Trophoblast cell (in vitro differentiated cells and primary cell): Measurements from ENCODE around the gene GPR156.

Source experiments
- DNase-seq, 2 donors: peaks; one replicate each; pipeline ENCODE4 v3.0.0-alpha.2; 2016
- H2AFZ ChIP-seq: 2 replicates; pipeline ENCODE4 v1.6.1; 2013; ENCODE audit warnings: low read length, moderate library complexity, mild to moderate bottlenecking; ENCODE audit not compliant: insufficient read depth, poor library complexity
- H2AK5ac ChIP-seq: 2 replicates; pipeline ENCODE4 v1.6.1; 2013; ENCODE audit warnings: mild to moderate bottlenecking, low read length
- H2BK120ac ChIP-seq: 2 replicates; pipeline ENCODE4 v1.6.1; 2013; ENCODE audit warnings: low read length, mild to moderate bottlenecking, moderate library complexity; ENCODE audit not compliant: insufficient read depth, poor library complexity
- H2BK12ac ChIP-seq: 2 replicates; pipeline ENCODE4 v1.6.1; 2013; ENCODE audit warnings: mild to moderate bottlenecking, low read length, moderate library complexity
- H2BK5ac ChIP-seq: 2 replicates; pipeline ENCODE4 v1.6.1; 2013; ENCODE audit warnings: low read length, low read depth, moderate library complexity, mild to moderate bottlenecking; ENCODE audit not compliant: poor library complexity
- H3K14ac ChIP-seq: 2 replicates; pipeline ENCODE4 v1.6.1; 2013; ENCODE audit warnings: mild to moderate bottlenecking, low read length
- H3K18ac ChIP-seq: 2 replicates; pipeline ENCODE4 v1.6.1; 2013; ENCODE audit warnings: mild to moderate bottlenecking, low read length
- H3K23ac ChIP-seq: 2 replicates; pipeline ENCODE4 v1.6.1; 2013; ENCODE audit warnings: low read length
- H3K27ac ChIP-seq: 2 replicates; pipeline ENCODE4 v1.5.1; 2013; ENCODE audit warnings: low read depth, mild to moderate bottlenecking, inconsistent platforms, low read length, moderate library complexity
- H3K27me3 ChIP-seq: 2 replicates; pipeline ENCODE4 v1.6.1; 2013; ENCODE audit warnings: inconsistent platforms, mild to moderate bottlenecking, low read length, moderate library complexity; ENCODE audit not compliant: insufficient read depth
- H3K36me3 ChIP-seq, 2 experiments: 1 replicate in 1 of 2; 2 replicates in 1 of 2; pipeline ENCODE4 v1.6.1; 2013; ENCODE audit warnings: low read length in 2 of 2, mild to moderate bottlenecking in 2 of 2, moderate library complexity in 1 of 2; ENCODE audit not compliant: insufficient read depth in 2 of 2, control insufficient read depth in 1 of 2
- H3K4ac ChIP-seq: 2 replicates; pipeline ENCODE4 v1.6.1; 2013; ENCODE audit warnings: low read depth, mild to moderate bottlenecking, low read length, moderate library complexity
- H3K4me1 ChIP-seq, 2 experiments: 1 replicate in 1 of 2; 2 replicates in 1 of 2; pipeline ENCODE4 v1.6.1; 2013; ENCODE audit warnings: low read length in 2 of 2, mild to moderate bottlenecking in 2 of 2, moderate library complexity in 1 of 2; ENCODE audit not compliant: insufficient read depth in 2 of 2, control insufficient read depth in 1 of 2
- H3K4me2 ChIP-seq: 2 replicates; pipeline ENCODE4 v1.6.1; 2013; ENCODE audit warnings: inconsistent platforms, mild to moderate bottlenecking, low read length, moderate library complexity
- H3K4me3 ChIP-seq: 2 replicates; pipeline ENCODE4 v1.5.1; 2013; ENCODE audit warnings: mild to moderate bottlenecking, low read depth, low read length, inconsistent platforms
- H3K79me1 ChIP-seq: one replicate; pipeline ENCODE4 v1.6.1; 2013; ENCODE audit warnings: low read length
- H3K79me2 ChIP-seq: 2 replicates; pipeline ENCODE4 v1.6.1; 2013; ENCODE audit warnings: low read length, mild to moderate bottlenecking; ENCODE audit not compliant: control insufficient read depth, insufficient read depth, poor library complexity
- H3K9ac ChIP-seq: 2 replicates; pipeline ENCODE4 v1.6.1; 2013; ENCODE audit warnings: mild to moderate bottlenecking, low read length
- H3K9me3 ChIP-seq: 2 replicates; pipeline ENCODE4 v1.6.1; 2013; ENCODE audit warnings: low read depth, mild to moderate bottlenecking, control low read depth, inconsistent platforms, low read length; ENCODE audit not compliant: insufficient read depth
- H4K12ac ChIP-seq: 2 replicates; pipeline ENCODE4 v1.6.1; 2013; ENCODE audit warnings: low read depth, mild to moderate bottlenecking, low read length, moderate library complexity
- H4K8ac ChIP-seq: 2 replicates; pipeline ENCODE4 v1.6.1; 2013; ENCODE audit warnings: low read depth, mild to moderate bottlenecking, low read length, moderate library complexity
- H4K91ac ChIP-seq: one replicate; pipeline ENCODE4 v1.6.1; 2013; ENCODE audit warnings: low read depth, mild to moderate bottlenecking, low read length, moderate library complexity
- WGBS: extraction: QIAGEN DNeasy Blood & Tissue Kit; methylation state at CpG from one replicate; pipeline ENCODE4 v1.1.7; 2013; ENCODE audit warnings: missing lambda C conversion rate; ENCODE audit not compliant: insufficient read length, insufficient coverage; ENCODE audit errors: extremely low coverage; 5-methylcytosine and 5-hydroxymethylcytosine counted together

The GPR156 gene

GRCh38 chr3:120167488-120167887 lies 117.5 kb downstream of the GPR156 start:
- no peaks in the 10 kb centered on the region for H3K36me3 ChIP-seq
- H3K4ac ChIP-seq, result no peak overlapping the region
- no peak overlapping the region for H3K4me3 ChIP-seq
- no peak overlapping the region for H3K18ac ChIP-seq
- no peak overlapping the region for H3K23ac ChIP-seq
- H2BK12ac ChIP-seq, result peak overlapping the region; percentile 8
- H4K91ac ChIP-seq, result peak overlapping the region; percentile 81
- no peak overlapping the region for H2BK5ac ChIP-seq
- WGBS, result no CpG with 5 or more reads among the region's 10 CpGs
- H3K4me1 ChIP-seq, result peaks cover 4 to 9% of the 10 kb centered on the region in 2 experiments
- H3K9ac ChIP-seq, result no peak overlapping the region
- peaks cover 8% of the 10 kb centered on the region for H3K79me1 ChIP-seq
- no peak overlapping the region for H3K4me2 ChIP-seq
- H4K8ac ChIP-seq, result peak overlapping the region; percentile 20
- no peaks in the 10 kb centered on the region for H3K9me3 ChIP-seq
- no peak overlapping the region for H3K27ac ChIP-seq
- peak overlapping the region; percentile 49 for H2AK5ac ChIP-seq
- peak overlapping the region; percentile 42 for H3K14ac ChIP-seq
- H2AFZ ChIP-seq, result no peak overlapping the region
- H2BK120ac ChIP-seq, result peak overlapping the region; percentile 43
- DNase-seq, result no peak
- H4K12ac ChIP-seq, result no peak overlapping the region
- no peaks in the 10 kb centered on the region for H3K79me2 ChIP-seq
- no peaks in the 10 kb centered on the region for H3K27me3 ChIP-seq

- no peaks in the 10 kb centered on the region for H3K36me3 ChIP-seq
- no peaks in the 10 kb centered on the region for H3K79me2 ChIP-seq
- no peak overlapping the region for H2BK120ac ChIP-seq
These were observed 121.2 kb downstream of the GPR156 start for GRCh38 chr3:120163816-120164215.

DNA sequence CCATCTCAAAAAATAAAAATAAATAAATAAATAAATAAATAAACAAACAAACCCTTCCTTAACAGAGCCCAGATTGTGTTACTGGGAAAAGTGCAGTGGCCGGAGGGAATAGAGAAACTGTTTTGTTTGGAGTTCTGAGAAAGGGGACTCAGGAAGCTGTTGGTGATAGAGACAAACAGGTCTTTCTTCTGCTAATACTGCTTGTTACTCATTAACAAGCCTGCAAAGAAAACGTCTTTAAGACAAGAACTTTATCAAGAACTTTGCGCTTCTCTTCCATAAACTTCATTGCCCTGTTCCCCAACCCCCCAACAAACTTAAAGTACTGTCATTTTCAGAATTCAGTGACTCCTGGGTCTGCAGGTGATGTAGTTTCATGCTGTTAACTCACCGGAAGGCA lies 122.0 kb downstream of the GPR156 start:
- Histone ChIP-seq H2AFZ (no peak overlapping the region), H4K91ac (no peak overlapping the region), H3K4me3 (no peak overlapping the region), H2AK5ac (no peak overlapping the region), H3K9me3 (no peaks in the 10 kb centered on the region), H3K14ac (no peak overlapping the region), H3K23ac (no peak overlapping the region), H2BK5ac (no peak overlapping the region), H3K79me2 (no peaks in the 10 kb centered on the region), H4K8ac (no peak overlapping the region), H3K4me1 (peaks cover 7 to 8% of the 10 kb centered on the region in 2 experiments), H2BK12ac (no peak overlapping the region), H3K4me2 (no peak overlapping the region), H4K12ac (no peak overlapping the region), H2BK120ac (no peak overlapping the region), H3K9ac (no peak overlapping the region), H3K79me1 (peaks cover 10% of the 10 kb centered on the region), H3K4ac (no peak overlapping the region), H3K18ac (no peak overlapping the region), H3K27me3 (no peaks in the 10 kb centered on the region), H3K36me3 (no peaks in the 10 kb centered on the region), H3K27ac (no peak overlapping the region)
- no CpG with 5 or more reads among the region's 4 CpGs for WGBS
- no peak for DNase-seq

More at GRCh38 chr3:120163816-120164215, 121.2 kb downstream of the GPR156 start:
- Histone ChIP-seq H3K9ac (no peak overlapping the region), H2BK5ac (no peak overlapping the region), H3K14ac (no peak overlapping the region), H2AFZ (no peak overlapping the region), H4K91ac (no peak overlapping the region), H2BK12ac (no peak overlapping the region), H3K18ac (no peak overlapping the region), H3K27me3 (no peaks in the 10 kb centered on the region), H3K27ac (no peak overlapping the region), H4K12ac (no peak overlapping the region), H3K79me1 (peaks cover 9% of the 10 kb centered on the region), H3K9me3 (no peaks in the 10 kb centered on the region), H3K4me1 (peaks cover 7 to 8% of the 10 kb centered on the region in 2 experiments), H3K23ac (no peak overlapping the region), H3K4ac (no peak overlapping the region), H3K4me3 (no peak overlapping the region), H3K4me2 (no peak overlapping the region), H2AK5ac (no peak overlapping the region), H4K8ac (no peak overlapping the region)
- no peak for DNase-seq

DNA sequence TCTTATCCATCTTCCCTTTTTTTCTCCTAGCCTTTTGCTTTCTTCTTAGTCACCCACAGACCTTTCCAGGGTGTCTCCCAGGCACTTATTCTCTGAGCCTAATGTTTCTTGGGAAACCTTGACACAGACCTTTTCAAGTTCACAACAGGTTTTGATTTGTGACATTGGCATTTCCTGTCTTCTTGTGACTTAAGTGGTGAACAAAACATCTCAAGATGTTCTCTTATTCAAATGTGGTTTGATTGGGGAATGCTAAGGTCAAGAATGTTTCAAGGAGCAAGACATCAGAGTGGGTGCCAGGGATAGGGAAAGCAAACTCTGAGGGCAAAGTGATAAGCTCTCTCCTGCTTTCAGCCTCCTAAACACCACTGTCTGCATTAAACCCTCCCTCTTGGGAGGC lies 122.6 kb downstream of the GPR156 start:
- Histone ChIP-seq H3K79me2 (no peaks in the 10 kb centered on the region), H3K4ac (no peak overlapping the region), H3K9me3 (no peaks in the 10 kb centered on the region), H3K4me3 (no peak overlapping the region), H3K23ac (no peak overlapping the region), H4K12ac (no peak overlapping the region), H2AK5ac (peak overlapping the region; percentile 54), H3K36me3 (no peaks in the 10 kb centered on the region), H2BK120ac (no peak overlapping the region), H3K27me3 (no peaks in the 10 kb centered on the region), H3K14ac (no peak overlapping the region), H3K18ac (no peak overlapping the region), H2AFZ (no peak overlapping the region), H3K9ac (no peak overlapping the region), H3K79me1 (peaks cover 7% of the 10 kb centered on the region), H2BK12ac (peak overlapping the region; percentile 27), H4K8ac (no peak overlapping the region), H3K4me2 (no peak overlapping the region), H4K91ac (peak overlapping the region; percentile 46), H2BK5ac (no peak overlapping the region), H3K27ac (no peak overlapping the region), H3K4me1 (peaks cover 8 to 9% of the 10 kb centered on the region in 2 experiments)
- no peak for DNase-seq
